ENCODE data around the gene PSMD4.

Gene PSMD4

GRCh38 chr1:151287767-151288500 is 33.4 kb downstream of the PSMD4 start:
- Histone ChIP-seq H3K9me3 (ENCODE audit: control insufficient read depth, insufficient read depth, low read depth, low read length) (no peaks in the 10 kb centered on the region), H3K36me3 (ENCODE audit: control insufficient read depth, insufficient read depth, low read length) (peaks cover 81% of the 10 kb centered on the region), H3K4me1 (ENCODE audit: control insufficient read depth, insufficient read depth, low read length) (peaks cover 15% of the 10 kb centered on the region), H3K27me3 (ENCODE audit: control insufficient read depth, insufficient read depth, low read length) (no peaks in the 10 kb centered on the region), H3K27ac (ENCODE audit: low read depth, low read length) (no peak overlapping the region), H3K4me3 (ENCODE audit: low read depth, low read length) (no peak overlapping the region), H3K9ac (ENCODE audit: low read length) (no peak overlapping the region)

- no peak overlapping the region for H3K27ac ChIP-seq (ENCODE audit: low read depth, low read length)
- H3K9ac ChIP-seq (ENCODE audit: low read length): no peak overlapping the region
- H3K27me3 ChIP-seq (ENCODE audit: control insufficient read depth, insufficient read depth, low read length): no peaks in the 10 kb centered on the region
- peaks cover 86% of the 10 kb centered on the region for H3K36me3 ChIP-seq (ENCODE audit: control insufficient read depth, insufficient read depth, low read length)
- no peaks in the 10 kb centered on the region for H3K9me3 ChIP-seq (ENCODE audit: control insufficient read depth, insufficient read depth, low read depth, low read length)
- peaks cover 9% of the 10 kb centered on the region for H3K4me1 ChIP-seq (ENCODE audit: control insufficient read depth, insufficient read depth, low read length)
- no peak overlapping the region for H3K4me3 ChIP-seq (ENCODE audit: low read depth, low read length)
Measured at GRCh38 chr1:151288502-151288901, 34.0 kb downstream of the PSMD4 start.

GRCh38 chr1:151289080-151289935 is 34.8 kb downstream of the PSMD4 start:
- Histone ChIP-seq H3K36me3 (ENCODE audit: control insufficient read depth, insufficient read depth, low read length) (peaks cover 94% of the 10 kb centered on the region), H3K9me3 (ENCODE audit: control insufficient read depth, insufficient read depth, low read depth, low read length) (no peaks in the 10 kb centered on the region), H3K4me3 (ENCODE audit: low read depth, low read length) (no peak overlapping the region), H3K27ac (ENCODE audit: low read depth, low read length) (no peak overlapping the region), H3K27me3 (ENCODE audit: control insufficient read depth, insufficient read depth, low read length) (no peaks in the 10 kb centered on the region), H3K4me1 (ENCODE audit: control insufficient read depth, insufficient read depth, low read length) (peaks cover 11% of the 10 kb centered on the region), H3K9ac (ENCODE audit: low read length) (no peak overlapping the region)

- Histone ChIP-seq H3K4me1 (ENCODE audit: control insufficient read depth, insufficient read depth, low read length) (peaks cover 19% of the 10 kb centered on the region), H3K27ac (ENCODE audit: low read depth, low read length) (no peak overlapping the region), H3K36me3 (ENCODE audit: control insufficient read depth, insufficient read depth, low read length) (peaks cover 88% of the 10 kb centered on the region)
Measured at GRCh38 chr1:151289991-151290708, 35.6 kb downstream of the PSMD4 start.

GRCh38 chr1:151290709-151291303 is 36.3 kb downstream of the PSMD4 start:
- Histone ChIP-seq H3K27me3 (ENCODE audit: control insufficient read depth, insufficient read depth, low read length) (no peaks in the 10 kb centered on the region), H3K4me1 (ENCODE audit: control insufficient read depth, insufficient read depth, low read length) (peaks cover 25% of the 10 kb centered on the region), H3K4me3 (ENCODE audit: low read depth, low read length) (no peak overlapping the region), H3K27ac (ENCODE audit: low read depth, low read length) (no peak overlapping the region), H3K9ac (ENCODE audit: low read length) (no peak overlapping the region), H3K36me3 (ENCODE audit: control insufficient read depth, insufficient read depth, low read length) (peaks cover 84% of the 10 kb centered on the region), H3K9me3 (ENCODE audit: control insufficient read depth, insufficient read depth, low read depth, low read length) (no peaks in the 10 kb centered on the region)

More at GRCh38 chr1:151289991-151290708, 35.6 kb downstream of the PSMD4 start:
- Histone ChIP-seq H3K4me3 (ENCODE audit: low read depth, low read length) (no peak overlapping the region), H3K9ac (ENCODE audit: low read length) (no peak overlapping the region), H3K27me3 (ENCODE audit: control insufficient read depth, insufficient read depth, low read length) (no peaks in the 10 kb centered on the region), H3K9me3 (ENCODE audit: control insufficient read depth, insufficient read depth, low read depth, low read length) (no peaks in the 10 kb centered on the region)

- no peak overlapping the region for H3K27ac ChIP-seq (ENCODE audit: low read depth, low read length)
- no peaks in the 10 kb centered on the region for H3K27me3 ChIP-seq (ENCODE audit: control insufficient read depth, insufficient read depth, low read length)
- H3K9ac ChIP-seq (ENCODE audit: low read length): no peak overlapping the region
- H3K4me3 ChIP-seq (ENCODE audit: low read depth, low read length): no peak overlapping the region
- H3K4me1 ChIP-seq (ENCODE audit: control insufficient read depth, insufficient read depth, low read length): peaks cover 25% of the 10 kb centered on the region
- H3K36me3 ChIP-seq (ENCODE audit: control insufficient read depth, insufficient read depth, low read length): peaks cover 78% of the 10 kb centered on the region
- H3K9me3 ChIP-seq (ENCODE audit: control insufficient read depth, insufficient read depth, low read depth, low read length): no peaks in the 10 kb centered on the region
Measured at GRCh38 chr1:151292207-151293030, 37.9 kb downstream of the PSMD4 start.

- Histone ChIP-seq H3K9ac (ENCODE audit: low read length) (no peak overlapping the region), H3K36me3 (ENCODE audit: control insufficient read depth, insufficient read depth, low read length) (peaks cover 77% of the 10 kb centered on the region), H3K9me3 (ENCODE audit: control insufficient read depth, insufficient read depth, low read depth, low read length) (no peaks in the 10 kb centered on the region), H3K4me1 (ENCODE audit: control insufficient read depth, insufficient read depth, low read length) (peaks cover 25% of the 10 kb centered on the region), H3K27ac (ENCODE audit: low read depth, low read length) (no peak overlapping the region), H3K27me3 (ENCODE audit: control insufficient read depth, insufficient read depth, low read length) (no peaks in the 10 kb centered on the region), H3K4me3 (ENCODE audit: low read depth, low read length) (no peak overlapping the region)
Measured at GRCh38 chr1:151293093-151293492, 38.6 kb downstream of the PSMD4 start.

GRCh38 chr1:151294742-151295462 is 40.4 kb downstream of the PSMD4 start:
- H3K27ac ChIP-seq (ENCODE audit: low read depth, low read length): peak overlapping the region; percentile 72
- no peaks in the 10 kb centered on the region for H3K27me3 ChIP-seq (ENCODE audit: control insufficient read depth, insufficient read depth, low read length)
- peaks cover 75% of the 10 kb centered on the region for H3K36me3 ChIP-seq (ENCODE audit: control insufficient read depth, insufficient read depth, low read length)
- H3K9ac ChIP-seq (ENCODE audit: low read length): peak overlapping the region; percentile 19
- H3K9me3 ChIP-seq (ENCODE audit: control insufficient read depth, insufficient read depth, low read depth, low read length): no peaks in the 10 kb centered on the region
- peaks cover 22% of the 10 kb centered on the region for H3K4me1 ChIP-seq (ENCODE audit: control insufficient read depth, insufficient read depth, low read length)
- H3K4me3 ChIP-seq (ENCODE audit: low read depth, low read length): no peak overlapping the region

- Histone ChIP-seq H3K9ac (ENCODE audit: low read length) (peak overlapping the region; percentile 31), H3K4me1 (ENCODE audit: control insufficient read depth, insufficient read depth, low read length) (peaks cover 30% of the 10 kb centered on the region)
Measured at GRCh38 chr1:151309811-151310323, 55.3 kb downstream of the PSMD4 start.

More at GRCh38 chr1:151309811-151310323, 55.3 kb downstream of the PSMD4 start:
- Histone ChIP-seq H3K27me3 (ENCODE audit: control insufficient read depth, insufficient read depth, low read length) (no peaks in the 10 kb centered on the region), H3K36me3 (ENCODE audit: control insufficient read depth, insufficient read depth, low read length) (peaks cover 74% of the 10 kb centered on the region), H3K27ac (ENCODE audit: low read depth, low read length) (0 out of 2 replicates have a peak overlapping the region, but pooled peaks have one; percentile 4), H3K4me3 (ENCODE audit: low read depth, low read length) (peak overlapping the region; percentile 26; the same call in 1 of the 2 replicates), H3K9me3 (ENCODE audit: control insufficient read depth, insufficient read depth, low read depth, low read length) (no peaks in the 10 kb centered on the region)
